Kasumi-1 (cell line): ENCODE data around the gene ZCCHC24.
A peak's percentile ranks its signal among the peaks of the same experiment; 100 is the strongest.

Experiments used
- DNase-seq, 2 experiments: peaks; one replicate each; lab custom pipeline; 2025; lab: John Stamatoyannopoulos, UW

The ZCCHC24 gene

GRCh38 chr10:79360499-79361342 is 84.7 kb downstream of the ZCCHC24 start:
- DNase-seq = no peak

- DNase-seq = no peak
Observed at GRCh38 chr10:79359816-79360498, 85.5 kb downstream of the ZCCHC24 start.

GRCh38 chr10:79358811-79359210 is 86.6 kb downstream of the ZCCHC24 start:
- DNase-seq = no peak

- DNase-seq = no peak
Observed at GRCh38 chr10:79357180-79357579, 88.2 kb downstream of the ZCCHC24 start.

GRCh38 chr10:79356104-79356503 is 89.3 kb downstream of the ZCCHC24 start:
- peak; percentile 92 for DNase-seq

GRCh38 chr10:79355420-79356017 is 89.9 kb downstream of the ZCCHC24 start:
- no peak for DNase-seq

GRCh38 chr10:79354615-79355014 is 90.8 kb downstream of the ZCCHC24 start:
- no peak for DNase-seq

GRCh38 chr10:79354141-79354540 is 91.3 kb downstream of the ZCCHC24 start:
- no peak for DNase-seq

- no peak for DNase-seq
Observed at GRCh38 chr10:79353726-79354125, 91.7 kb downstream of the ZCCHC24 start.

- DNase-seq = peak; percentile 6 to 13
Observed at GRCh38 chr10:79353000-79353406, 92.4 kb downstream of the ZCCHC24 start.

GRCh38 chr10:79352035-79352877 is 93.2 kb downstream of the ZCCHC24 start:
- no peak for DNase-seq

- DNase-seq = no peak
Observed at GRCh38 chr10:79351332-79351731, 94.1 kb downstream of the ZCCHC24 start.

GRCh38 chr10:79350407-79351154 is 94.8 kb downstream of the ZCCHC24 start:
- DNase-seq = no peak

GRCh38 chr10:79349766-79350406 is 95.5 kb downstream of the ZCCHC24 start:
- DNase-seq = no peak

- DNase-seq = no peak
Observed at GRCh38 chr10:79349072-79349491, 96.3 kb downstream of the ZCCHC24 start.

- no peak for DNase-seq
Observed at GRCh38 chr10:79348640-79348988, 96.8 kb downstream of the ZCCHC24 start.

GRCh38 chr10:79347894-79348639 is 97.4 kb downstream of the ZCCHC24 start:
- peak; percentile 43 to 56 for DNase-seq

- DNase-seq = peak; percentile 89 to 90
Observed at GRCh38 chr10:79347226-79347893, 98.1 kb downstream of the ZCCHC24 start, which contains the start of gene PPIF. Gene PPIF, plus strand, starts transcription at chr10:79347469. Its CDS starts 80 bp downstream, at chr10:79347549.
